ENCODE measurements around the gene EXOSC9.

- TF ChIP-seq EZH2 (IDR thresholded peaks at IDR 0.05; ENCODE audit: borderline replicate concordance, low read depth, low read length, poor library complexity, severe bottlenecking), result no peak
- TF ChIP-seq CTCF (conservative IDR thresholded peaks at IDR 0.05; ENCODE audit: low read depth, low read length), result no peak
Measured at GRCh38 chr4:121784401-121784800, 16.7 kb upstream of the EXOSC9 start.
